Small intestine (tissue), 7 donors: ENCODE results near the gene C20orf144. TPM values are rescaled to one million over a fixed set of nuclear protein-coding genes. Genes with fewer than 3 reads are reported as not detected.

Source experiments
- DNase-seq, 2 donors: peaks; one replicate each; pipeline versions ENCODE4 v3.0.0 to v3.0.0-alpha.2; 2013
- FAIRE-seq: peaks from 2 replicates; lab custom pipeline; 2012; peaks lifted over from hg19 to GRCh38; lab: Jason Lieb, UNC
- H3K27ac ChIP-seq, 3 donors: one replicate each; pipeline ENCODE4 v1.5.1; 2013; ENCODE audit warnings: low read length in 2 of 3, mild to moderate bottlenecking in 2 of 3, control low read depth in 1 of 3, inconsistent platforms in 1 of 3, low read depth in 1 of 3, moderate library complexity in 1 of 3
- H3K27me3 ChIP-seq, 3 donors: one replicate each; pipeline ENCODE4 v1.6.1; 2013; ENCODE audit warnings: low read length in 3 of 3, inconsistent platforms in 1 of 3; ENCODE audit not compliant: control insufficient read depth in 3 of 3, insufficient read depth in 3 of 3
- H3K36me3 ChIP-seq, 3 donors: one replicate each; pipeline ENCODE4 v1.6.1; 2013; ENCODE audit warnings: low read length in 3 of 3, inconsistent platforms in 1 of 3, low read depth in 1 of 3, mild to moderate bottlenecking in 1 of 3, moderate library complexity in 1 of 3; ENCODE audit not compliant: control insufficient read depth in 3 of 3, insufficient read depth in 2 of 3
- H3K4me1 ChIP-seq, 3 donors: one replicate each; pipeline ENCODE4 v1.6.1; 2013; ENCODE audit warnings: low read length in 2 of 3, inconsistent platforms in 1 of 3, low read depth in 1 of 3, mild to moderate bottlenecking in 1 of 3, moderate library complexity in 1 of 3; ENCODE audit not compliant: control insufficient read depth in 3 of 3, insufficient read depth in 2 of 3
- H3K4me3 ChIP-seq, 3 donors: one replicate each; pipeline ENCODE4 v1.5.1; 2013; ENCODE audit warnings: low read length in 3 of 3, control low read depth in 1 of 3, inconsistent platforms in 1 of 3, low read depth in 1 of 3, mild to moderate bottlenecking in 1 of 3, moderate library complexity in 1 of 3
- H3K9me3 ChIP-seq, 2 donors: one replicate each; pipeline ENCODE4 v1.6.1; 2013; ENCODE audit warnings: low read depth in 1 of 2, low read length in 1 of 2; ENCODE audit not compliant: control insufficient read depth in 2 of 2, insufficient read depth in 1 of 2
- WGBS, 3 donors: extraction: QIAGEN DNeasy Blood & Tissue Kit; methylation state at CpG; one replicate each; pipeline ENCODE4 v1.1.7; 2013; 5-methylcytosine and 5-hydroxymethylcytosine counted together
- polyA plus RNA-seq, 4 donors: library from polyadenylated mRNA; stranded (reverse) in 3 of 4; unstranded in 1 of 4; fragments of 200-250 nt in 3 of 4; fragments of 120-200 nt in 1 of 4; gene quantifications; one replicate each; pipeline versions ENCODE4 v1.2.1 to v1.2.3, GENCODE V29; 2013
- donor health status: healthy with polysubstance abuse.
- donor health status: control.
- donor health status: control.
- donor health status: Bipolar disorder and iron deficiency.
- donor health status: healthy.

C20orf144 gene
- polyA plus RNA-seq, 4 donors: 0.07 to 0.41 TPM; not detected in 2

DNA sequence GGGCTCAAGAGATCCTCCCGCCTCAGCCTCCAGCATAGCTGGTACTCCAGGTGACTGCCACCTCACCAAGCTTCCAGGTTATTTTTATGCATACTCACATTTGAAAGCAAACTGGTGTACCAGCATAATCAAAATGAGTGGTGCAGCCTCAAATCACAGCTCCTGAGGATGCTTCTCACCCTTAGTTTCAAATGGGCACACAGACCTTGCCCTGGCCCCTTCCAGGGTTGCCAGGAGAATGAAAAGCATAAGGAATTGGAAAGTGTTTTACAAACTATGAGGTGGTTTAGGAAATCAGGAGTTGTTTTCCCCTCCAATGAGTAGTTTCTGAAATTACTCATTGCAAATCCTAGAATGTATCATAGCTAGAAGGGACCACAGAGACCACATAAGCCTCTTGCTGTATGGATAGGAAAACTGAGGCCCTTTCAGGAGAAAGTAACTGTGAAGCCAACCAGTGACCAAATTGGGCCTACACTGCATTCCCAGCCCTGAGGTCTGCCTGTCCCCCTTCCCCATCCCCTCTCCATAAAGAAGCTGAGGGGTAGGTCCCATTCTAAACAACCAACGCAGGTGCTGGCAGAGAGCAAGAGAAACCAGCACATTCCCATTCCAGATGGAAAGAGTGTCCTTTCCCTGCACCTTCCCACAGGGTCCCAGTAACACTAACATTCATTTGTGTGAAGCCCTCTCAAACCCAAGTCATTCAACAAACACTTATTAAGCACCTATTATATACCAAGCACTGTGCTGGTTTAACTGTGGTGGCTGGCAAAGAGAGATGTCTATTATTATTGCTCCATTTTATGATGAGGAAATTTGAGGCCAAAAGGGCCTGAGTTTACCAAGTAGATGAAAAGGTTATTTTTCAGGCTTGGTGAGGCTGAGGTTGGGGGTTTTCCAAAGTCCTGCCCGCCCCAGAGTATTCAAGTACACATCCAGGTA, 26.1 kb downstream of the C20orf144 start:
- H3K4me1 ChIP-seq: peaks cover 2 to 32% (median 3%) of the 10 kb centered on the region in 3 donors
- H3K4me3 ChIP-seq: no peak overlapping the region
- DNase-seq (no peak), FAIRE-seq (no peak)
- no peak overlapping the region for H3K27ac ChIP-seq
- 75 to 85% (median 81%) methylated on average over 3 of the region's 3 CpGs for WGBS, 3 donors
- no peaks in the 10 kb centered on the region for H3K36me3 ChIP-seq
- H3K27me3 ChIP-seq: no peaks in the 10 kb centered on the region
- H3K9me3 ChIP-seq: no peaks in the 10 kb centered on the region

DNA sequence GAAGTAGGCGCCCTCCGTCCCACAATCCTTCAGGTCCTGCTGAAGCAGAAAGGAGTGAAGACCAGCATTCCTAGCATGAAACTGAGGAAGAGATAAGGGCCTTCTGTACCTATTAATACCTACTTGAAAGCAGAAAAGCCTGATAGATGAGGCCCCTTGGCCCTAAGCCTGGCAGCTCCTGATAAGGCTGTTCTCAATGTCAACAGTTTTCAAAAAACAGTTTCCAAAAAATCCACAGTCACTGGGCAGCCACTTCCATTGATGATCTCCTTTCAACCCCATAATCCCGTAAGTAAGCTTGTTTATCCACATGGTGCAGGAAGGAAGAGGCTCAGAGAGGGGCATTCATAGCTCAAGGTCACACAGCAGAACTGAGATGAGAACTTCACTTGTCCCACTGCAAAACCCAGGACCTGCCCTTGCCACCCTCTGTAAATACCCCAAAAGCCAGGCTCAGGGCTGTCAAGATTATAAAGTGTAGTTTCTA, 26.9 kb downstream of the C20orf144 start:
- Histone ChIP-seq H3K27ac (peak overlapping the region in 1 of 3 donors; percentile 38), H3K27me3 (no peaks in the 10 kb centered on the region), H3K36me3 (no peaks in the 10 kb centered on the region), H3K9me3 (no peaks in the 10 kb centered on the region), H3K4me3 (no peak overlapping the region), H3K4me1 (peaks cover 2 to 32% (median 3%) of the 10 kb centered on the region in 3 donors)
- no peak for DNase-seq
- FAIRE-seq: no peak
- WGBS, 3 donors: 49 to 71% (median 62%) methylated on average over 3 of the region's 3 CpGs

DNA sequence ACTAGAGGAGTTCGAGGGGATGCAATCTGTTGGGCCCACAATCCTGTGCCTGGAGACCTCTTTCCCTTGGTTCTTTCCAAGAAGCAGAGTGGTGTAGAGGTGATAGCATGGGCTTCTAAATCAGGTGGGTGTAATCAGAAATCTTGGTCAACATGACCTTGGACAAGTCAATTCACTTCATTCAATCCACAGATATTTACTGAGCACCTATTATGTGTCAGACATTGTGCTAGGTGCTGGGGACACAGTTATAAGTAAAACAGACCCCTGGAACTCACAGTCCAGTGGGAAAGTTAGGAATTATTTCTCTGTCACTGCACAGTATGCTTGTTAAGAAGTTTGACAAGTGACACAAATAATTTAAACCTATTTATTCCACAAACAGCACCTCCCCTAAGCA, 27.4 kb downstream of the C20orf144 start:
- Histone ChIP-seq H3K27ac (no peak overlapping the region), H3K9me3 (no peaks in the 10 kb centered on the region), H3K4me3 (no peak overlapping the region), H3K27me3 (no peaks in the 10 kb centered on the region), H3K4me1 (peaks cover 2 to 30% (median 3%) of the 10 kb centered on the region in 3 donors), H3K36me3 (no peaks in the 10 kb centered on the region)
- DNase-seq (no peak), FAIRE-seq (no peak)
- WGBS, 3 donors: 87 to 94% (median 91%) methylated on average over 1 of the region's 1 CpG

DNA sequence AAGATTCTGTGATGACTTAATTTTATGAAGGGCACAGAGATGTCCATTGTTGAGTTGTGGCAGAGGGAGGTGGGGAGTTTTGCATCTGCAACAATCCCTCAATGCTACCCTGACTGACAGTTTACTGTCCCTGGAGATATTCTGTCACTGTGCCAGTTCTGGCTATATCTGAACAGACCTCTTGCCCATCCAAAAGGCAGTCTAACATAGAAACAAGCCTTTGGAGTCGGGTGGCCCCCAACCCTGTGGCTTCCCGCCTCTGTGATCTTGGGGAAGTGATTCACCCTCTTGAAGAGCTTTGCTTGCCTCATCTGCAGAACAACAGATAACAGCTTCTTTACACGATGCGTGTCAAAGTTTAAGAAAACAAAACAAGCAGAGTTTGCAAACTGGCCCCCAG, 27.8 kb downstream of the C20orf144 start:
- Histone ChIP-seq H3K9me3 (no peaks in the 10 kb centered on the region), H3K4me3 (no peak overlapping the region), H3K4me1 (peaks cover 2 to 25% (median 3%) of the 10 kb centered on the region in 3 donors), H3K36me3 (no peaks in the 10 kb centered on the region), H3K27me3 (no peaks in the 10 kb centered on the region), H3K27ac (no peak overlapping the region)
- 34 to 66% (median 44%) methylated on average over 4 of the region's 4 CpGs for WGBS, 3 donors
- DNase-seq (no peak), FAIRE-seq (no peak)

DNA sequence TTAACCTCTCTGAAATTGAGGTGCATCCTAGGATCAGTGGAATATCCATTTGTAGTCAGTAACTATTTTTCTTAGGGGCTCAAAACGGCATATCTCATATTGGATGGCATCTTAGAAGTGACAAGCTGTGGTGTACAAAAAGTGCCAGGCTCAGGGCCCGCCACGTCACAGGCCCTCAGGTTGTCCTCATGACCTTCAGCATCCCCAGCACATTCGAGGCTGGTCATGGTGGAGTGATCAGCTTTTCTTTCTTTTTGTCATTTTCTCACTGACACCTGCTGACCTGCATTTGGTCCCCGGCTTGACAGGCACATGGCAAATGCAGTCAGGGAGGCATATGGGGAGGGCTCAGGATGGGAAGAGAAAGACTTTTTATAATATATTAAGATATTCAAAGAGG, 31.2 kb downstream of the C20orf144 start:
- H3K36me3 ChIP-seq: no peaks in the 10 kb centered on the region
- H3K4me3 ChIP-seq: no peak overlapping the region
- no peak overlapping the region for H3K27ac ChIP-seq
- 81 to 86% (median 84%) methylated on average over 5 of the region's 5 CpGs for WGBS, 3 donors
- H3K27me3 ChIP-seq: no peaks in the 10 kb centered on the region
- H3K9me3 ChIP-seq: no peaks in the 10 kb centered on the region
- DNase-seq: no peak
- H3K4me1 ChIP-seq: peaks cover 0 to 12% (median 0%) of the 10 kb centered on the region in 3 donors
- FAIRE-seq: no peak

DNA sequence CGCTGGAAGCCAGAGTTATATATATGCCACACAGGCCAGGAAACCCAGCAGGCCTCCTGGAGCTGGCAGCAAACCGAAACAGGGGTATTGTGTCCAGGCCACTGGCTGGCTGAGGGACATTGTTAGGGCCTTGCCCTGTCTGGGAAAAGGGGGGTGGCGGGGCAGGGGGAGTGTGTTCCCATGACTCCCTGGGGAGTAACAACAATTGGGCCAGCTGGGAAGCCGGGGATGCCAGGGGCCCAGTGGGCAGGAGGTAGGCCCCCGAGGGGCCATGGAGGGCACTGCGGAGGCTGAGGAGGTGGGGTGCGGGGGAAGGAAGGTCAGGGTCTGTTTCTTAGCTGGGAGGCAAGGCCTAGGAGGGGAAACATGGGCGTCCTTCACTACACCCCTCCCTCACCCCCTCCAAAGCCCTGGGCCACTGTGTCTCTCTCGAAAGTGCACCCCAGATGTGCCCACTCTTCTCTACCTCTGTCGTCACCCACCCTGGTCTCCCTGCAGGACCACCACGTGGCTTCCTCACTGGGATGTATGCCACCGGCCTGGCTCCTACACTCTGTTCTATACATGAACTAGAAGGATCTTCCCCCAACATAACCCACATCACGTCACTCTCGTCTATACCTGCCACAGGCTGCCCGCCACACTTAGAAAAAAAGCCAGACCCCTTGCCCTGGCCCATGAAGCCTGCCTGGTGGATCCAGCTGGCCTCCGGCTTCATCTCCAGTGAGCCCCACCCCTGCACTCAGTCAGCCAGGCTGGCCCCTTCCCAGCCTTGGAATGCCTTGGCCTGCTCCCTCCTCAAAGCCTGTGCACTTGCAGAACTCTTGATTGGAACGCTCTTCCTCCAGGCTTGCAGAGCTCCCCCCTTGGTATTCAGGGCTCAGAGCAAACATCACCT, 31.9 kb downstream of the C20orf144 start:
- 74 to 93% (median 92%) methylated on average over 15 to 17 of the region's 17 CpGs for WGBS, 3 donors
- FAIRE-seq: no peak
- Histone ChIP-seq H3K4me1 (peaks cover 0 to 5% (median 0%) of the 10 kb centered on the region in 3 donors), H3K27me3 (no peaks in the 10 kb centered on the region), H3K4me3 (no peak overlapping the region), H3K9me3 (no peaks in the 10 kb centered on the region), H3K27ac (no peak overlapping the region), H3K36me3 (no peaks in the 10 kb centered on the region)
- no peak for DNase-seq

DNA sequence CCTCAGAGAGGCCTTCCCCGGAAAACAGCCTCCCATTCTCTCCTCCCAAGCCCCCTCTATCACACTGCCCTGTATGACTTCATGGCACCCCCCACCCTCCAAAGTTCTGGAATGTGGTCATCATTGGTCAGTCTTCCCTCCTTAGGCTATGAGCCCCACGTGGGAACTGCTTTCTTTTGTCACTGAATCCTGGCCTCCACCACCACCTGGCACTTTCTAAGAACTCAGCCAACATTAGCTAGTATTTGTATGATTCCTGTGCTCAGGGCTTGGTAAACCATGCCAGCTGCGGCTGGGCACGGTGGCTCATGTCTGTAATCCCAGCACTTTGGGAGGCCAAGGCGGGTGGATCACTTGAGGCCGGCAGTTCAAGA, 32.5 kb downstream of the C20orf144 start:
- DNase-seq (no peak), FAIRE-seq (no peak)
- Histone ChIP-seq H3K36me3 (no peaks in the 10 kb centered on the region), H3K9me3 (no peaks in the 10 kb centered on the region), H3K4me1 (no peaks in the 10 kb centered on the region), H3K4me3 (no peak overlapping the region), H3K27me3 (no peaks in the 10 kb centered on the region), H3K27ac (no peak overlapping the region)
- WGBS, 3 donors: 78 to 81% (median 79%) methylated on average over 6 of the region's 6 CpGs

DNA sequence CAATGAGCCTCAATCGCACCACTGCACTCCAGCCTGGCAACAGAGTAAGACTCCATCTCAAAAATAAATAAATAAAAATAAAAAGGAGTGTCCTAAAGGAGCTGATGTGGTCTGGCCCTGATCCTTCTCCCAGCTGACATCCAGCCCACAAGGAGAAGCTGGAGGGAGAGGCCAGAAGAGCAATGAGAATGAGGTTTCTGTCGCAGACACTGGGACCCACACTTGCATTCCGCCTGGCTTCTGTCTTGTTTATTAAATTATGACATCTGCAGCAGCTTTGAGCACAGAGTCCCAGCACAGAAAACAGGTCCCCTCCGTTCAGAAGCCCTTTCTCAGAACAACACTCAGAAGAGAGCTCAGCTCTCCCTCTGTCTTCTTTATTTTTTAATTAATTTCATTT, 34.3 kb downstream of the C20orf144 start:
- WGBS, 3 donors: 76 to 92% (median 90%) methylated on average over 4 of the region's 4 CpGs
- DNase-seq: no peak
- Histone ChIP-seq H3K9me3 (peaks cover 0 to 4% of the 10 kb centered on the region in 2 donors), H3K27ac (no peak overlapping the region), H3K4me3 (no peak overlapping the region), H3K27me3 (no peaks in the 10 kb centered on the region), H3K4me1 (no peaks in the 10 kb centered on the region), H3K36me3 (no peaks in the 10 kb centered on the region)
- FAIRE-seq: no peak
